HCT116 (cell line): ENCODE measurements around the gene SLFNL1.

ENCODE experiments used
- ATF3 ChIP-seq: IDR thresholded peaks from 2 replicates; pipeline ENCODE4 v1.6.1; 2012
- CTCF ChIP-seq, 3 experiments: fragments of 200-600 bp in 1 of 3; sonication (generic) in 1 of 3; IDR thresholded peaks in 2 of 3; conservative IDR thresholded peaks in 1 of 3; 2 replicates each; pipeline ENCODE4 v1.5.1; 2012 to 2017; ENCODE audit warnings: low read depth in 2 of 3, low read length in 2 of 3, antibody characterized with exemption in 1 of 3, borderline replicate concordance in 1 of 3, control low read depth in 1 of 3, mild to moderate bottlenecking in 1 of 3, mixed read lengths in 1 of 3, mixed run types in 1 of 3, moderate library complexity in 1 of 3; ENCODE audit not compliant: insufficient read depth in 1 of 3
- ELF1 ChIP-seq: IDR thresholded peaks from 2 replicates; pipeline ENCODE4 v1.6.1; 2012; ENCODE audit warnings: low read depth, borderline replicate concordance
- EZH2 ChIP-seq: fragments of 200-600 bp; sonication (generic); IDR thresholded peaks from 2 replicates; pipeline ENCODE4 v1.6.1; 2017; ENCODE audit warnings: antibody characterized with exemption, mixed run types
- EZH2phosphoT487 ChIP-seq: fragments of 200-600 bp; IDR thresholded peaks from 2 replicates; pipeline ENCODE4 v1.6.1; 2018; ENCODE audit warnings: antibody characterized with exemption, borderline replicate concordance
- FOSL1 ChIP-seq: IDR thresholded peaks from 2 replicates; pipeline ENCODE4 v1.6.1; 2012; ENCODE audit warnings: low read depth
- POLR2A ChIP-seq: IDR thresholded peaks from 2 replicates; pipeline ENCODE4 v1.7.0; 2011; ENCODE audit warnings: borderline replicate concordance; ENCODE audit not compliant: insufficient read depth, insufficient read length; ENCODE audit errors: extremely low read depth
- POLR2AphosphoS5 ChIP-seq: IDR thresholded peaks from 2 replicates; pipeline ENCODE4 v1.6.1; 2011; ENCODE audit warnings: mild to moderate bottlenecking, low read depth, low read length, moderate library complexity
- SRF ChIP-seq: IDR thresholded peaks from 2 replicates; pipeline ENCODE4 v1.6.1; 2012; ENCODE audit warnings: low read depth

- TF ChIP-seq POLR2AphosphoS5 (no peak), EZH2phosphoT487 (no peak), SRF (no peak), CTCF (IDR thresholded peaks at IDR 0.05 in 2 of 3, conservative IDR thresholded peaks at IDR 0.05 in 1 of 3; ENCODE audit: borderline replicate concordance in 1 of 3, insufficient read depth in 1 of 3, low read depth in 2 of 3, low read length in 2 of 3) (no peak), ATF3 (no peak), ELF1 (no peak), EZH2 (no peak), FOSL1 (no peak), POLR2A (no peak)
Measured at GRCh38 chr1:41005876-41006275, 15.6 kb downstream of the SLFNL1 start.
